Stimulated activated naive CD8-positive, alpha-beta T cell treated with anti-CD3 and anti-CD28 coated beads, Interleukin-15, Interleukin-2, amounts not matched to agents 100 ng/mL and 50 ng/mL, for 24 hours (primary cell): Measurements from ENCODE around the gene PDSS2.
A peak's percentile ranks its signal among the peaks of the same experiment; 100 is the strongest.

Experiments used
- H3K27ac Mint-ChIP-seq: one replicate; pipeline ENCODE4 v1.8.0; 2021; ENCODE audit warnings: mild to moderate bottlenecking, mixed read lengths
- H3K27me3 Mint-ChIP-seq: one replicate; pipeline ENCODE4 v1.8.0; 2021; ENCODE audit warnings: mixed read lengths
- H3K36me3 Mint-ChIP-seq: one replicate; pipeline ENCODE4 v1.8.0; 2021; ENCODE audit warnings: low read depth, mixed read lengths
- H3K4me1 Mint-ChIP-seq: one replicate; pipeline ENCODE4 v1.8.0; 2021; ENCODE audit warnings: low read depth, mixed read lengths
- H3K4me3 Mint-ChIP-seq: one replicate; pipeline ENCODE4 v1.8.0; 2021; ENCODE audit warnings: mild to moderate bottlenecking, mixed read lengths
- H3K9me3 Mint-ChIP-seq: one replicate; pipeline ENCODE4 v1.8.0; 2021; ENCODE audit warnings: mixed read lengths

PDSS2 gene

GRCh38 chr6:107243471-107243870, 215.9 kb downstream of the PDSS2 start:
- Mint-ChIP-seq H3K27ac (no peak overlapping the region), H3K4me1 (no peaks in the 10 kb centered on the region), H3K9me3 (no peaks in the 10 kb centered on the region), H3K27me3 (no peaks in the 10 kb centered on the region), H3K4me3 (no peak overlapping the region), H3K36me3 (peaks cover 12% of the 10 kb centered on the region)

GRCh38 chr6:107237992-107238660, 221.2 kb downstream of the PDSS2 start:
- Mint-ChIP-seq H3K27ac (peak overlapping the region; percentile 26), H3K4me1 (no peaks in the 10 kb centered on the region), H3K36me3 (peaks cover 32% of the 10 kb centered on the region), H3K9me3 (peaks cover 10% of the 10 kb centered on the region), H3K27me3 (no peaks in the 10 kb centered on the region), H3K4me3 (no peak overlapping the region)

- Mint-ChIP-seq H3K4me1 (no peaks in the 10 kb centered on the region), H3K36me3 (peaks cover 34% of the 10 kb centered on the region), H3K9me3 (peaks cover 10% of the 10 kb centered on the region), H3K27me3 (no peaks in the 10 kb centered on the region), H3K27ac (no peak overlapping the region), H3K4me3 (no peak overlapping the region)
These were observed 223.9 kb downstream of the PDSS2 start for GRCh38 chr6:107235511-107235910.

- Mint-ChIP-seq H3K4me3 (no peak overlapping the region), H3K4me1 (no peaks in the 10 kb centered on the region), H3K27ac (no peak overlapping the region), H3K27me3 (no peaks in the 10 kb centered on the region), H3K36me3 (peaks cover 34% of the 10 kb centered on the region), H3K9me3 (peaks cover 10% of the 10 kb centered on the region)
These were observed 224.4 kb downstream of the PDSS2 start for GRCh38 chr6:107235007-107235406.

- Mint-ChIP-seq H3K9me3 (peaks cover 6% of the 10 kb centered on the region), H3K4me3 (no peak overlapping the region), H3K27me3 (no peaks in the 10 kb centered on the region), H3K36me3 (peaks cover 24% of the 10 kb centered on the region), H3K27ac (no peak overlapping the region), H3K4me1 (no peaks in the 10 kb centered on the region)
These were observed 228.1 kb downstream of the PDSS2 start for GRCh38 chr6:107231243-107231642.

- H3K27ac Mint-ChIP-seq: no peak overlapping the region
- H3K4me1 Mint-ChIP-seq: no peaks in the 10 kb centered on the region
- H3K36me3 Mint-ChIP-seq: peaks cover 19% of the 10 kb centered on the region
- no peak overlapping the region for H3K4me3 Mint-ChIP-seq
- peaks cover under 1% of the 10 kb centered on the region for H3K9me3 Mint-ChIP-seq
- no peaks in the 10 kb centered on the region for H3K27me3 Mint-ChIP-seq
These were observed 228.9 kb downstream of the PDSS2 start for GRCh38 chr6:107230448-107230847.

GRCh38 chr6:107230024-107230423, 229.3 kb downstream of the PDSS2 start:
- H3K4me1 Mint-ChIP-seq: no peaks in the 10 kb centered on the region

GRCh38 chr6:107228754-107229153, 230.6 kb downstream of the PDSS2 start:
- Mint-ChIP-seq H3K27me3 (no peaks in the 10 kb centered on the region), H3K9me3 (no peaks in the 10 kb centered on the region), H3K36me3 (peaks cover 17% of the 10 kb centered on the region), H3K4me3 (no peak overlapping the region), H3K4me1 (no peaks in the 10 kb centered on the region), H3K27ac (no peak overlapping the region)

More at GRCh38 chr6:107230024-107230423, 229.3 kb downstream of the PDSS2 start:
- Mint-ChIP-seq H3K27me3 (no peaks in the 10 kb centered on the region), H3K36me3 (peaks cover 17% of the 10 kb centered on the region), H3K9me3 (no peaks in the 10 kb centered on the region), H3K4me3 (no peak overlapping the region), H3K27ac (no peak overlapping the region)

GRCh38 chr6:107221519-107221918, 237.8 kb downstream of the PDSS2 start:
- H3K27ac Mint-ChIP-seq: no peak overlapping the region
- H3K9me3 Mint-ChIP-seq: no peaks in the 10 kb centered on the region
- no peaks in the 10 kb centered on the region for H3K4me1 Mint-ChIP-seq
- no peaks in the 10 kb centered on the region for H3K27me3 Mint-ChIP-seq
- H3K36me3 Mint-ChIP-seq: peaks cover 12% of the 10 kb centered on the region
- H3K4me3 Mint-ChIP-seq: no peak overlapping the region

GRCh38 chr6:107219851-107220250, 239.5 kb downstream of the PDSS2 start:
- Mint-ChIP-seq H3K4me3 (no peak overlapping the region), H3K4me1 (no peaks in the 10 kb centered on the region), H3K9me3 (no peaks in the 10 kb centered on the region), H3K27ac (no peak overlapping the region), H3K36me3 (peaks cover 8% of the 10 kb centered on the region), H3K27me3 (no peaks in the 10 kb centered on the region)

- Mint-ChIP-seq H3K4me3 (no peak overlapping the region), H3K4me1 (no peaks in the 10 kb centered on the region), H3K9me3 (no peaks in the 10 kb centered on the region), H3K27me3 (no peaks in the 10 kb centered on the region), H3K36me3 (peaks cover 8% of the 10 kb centered on the region), H3K27ac (no peak overlapping the region)
These were observed 241.2 kb downstream of the PDSS2 start for GRCh38 chr6:107218142-107218541.

- no peak overlapping the region for H3K27ac Mint-ChIP-seq
- H3K4me1 Mint-ChIP-seq: peaks cover under 1% of the 10 kb centered on the region
- peaks cover 8% of the 10 kb centered on the region for H3K36me3 Mint-ChIP-seq
- H3K9me3 Mint-ChIP-seq: no peaks in the 10 kb centered on the region
- no peaks in the 10 kb centered on the region for H3K27me3 Mint-ChIP-seq
- no peak overlapping the region for H3K4me3 Mint-ChIP-seq
These were observed 242.1 kb downstream of the PDSS2 start for GRCh38 chr6:107217248-107217647.

GRCh38 chr6:107216197-107216933, 243.0 kb downstream of the PDSS2 start:
- Mint-ChIP-seq H3K4me3 (no peak overlapping the region), H3K27me3 (no peaks in the 10 kb centered on the region), H3K27ac (no peak overlapping the region), H3K36me3 (peaks cover 2% of the 10 kb centered on the region), H3K4me1 (peaks cover 6% of the 10 kb centered on the region), H3K9me3 (no peaks in the 10 kb centered on the region)

- H3K27ac Mint-ChIP-seq: no peak overlapping the region
- H3K27me3 Mint-ChIP-seq: no peaks in the 10 kb centered on the region
- no peaks in the 10 kb centered on the region for H3K9me3 Mint-ChIP-seq
- H3K4me1 Mint-ChIP-seq: peaks cover 6% of the 10 kb centered on the region
- no peaks in the 10 kb centered on the region for H3K36me3 Mint-ChIP-seq
- H3K4me3 Mint-ChIP-seq: no peak overlapping the region
These were observed 244.0 kb downstream of the PDSS2 start for GRCh38 chr6:107215334-107215733.

GRCh38 chr6:107214655-107215054, 244.7 kb downstream of the PDSS2 start:
- H3K27me3 Mint-ChIP-seq: no peaks in the 10 kb centered on the region
- no peak overlapping the region for H3K4me3 Mint-ChIP-seq
- H3K36me3 Mint-ChIP-seq: peaks cover 4% of the 10 kb centered on the region
- H3K9me3 Mint-ChIP-seq: no peaks in the 10 kb centered on the region
- no peak overlapping the region for H3K27ac Mint-ChIP-seq
- peaks cover 6% of the 10 kb centered on the region for H3K4me1 Mint-ChIP-seq
